H9 (cell line): ENCODE data around the gene LINGO1. TPM values are rescaled to one million over a fixed set of nuclear protein-coding genes. Genes with fewer than 3 reads are reported as not detected.

Experiments used
- DNase-seq: peaks from one replicate; pipeline ENCODE4 v3.0.0-alpha.2; 2017
- H2AFZ ChIP-seq: one replicate; pipeline ENCODE4 v1.6.1; 2013; ENCODE audit warnings: mild to moderate bottlenecking, low read length, control low read depth, moderate library complexity
- H2AK5ac ChIP-seq: 2 replicates; pipeline ENCODE4 v1.6.1; 2013; ENCODE audit warnings: low read length, control low read depth, mixed read lengths; ENCODE audit not compliant: insufficient read length
- H2BK120ac ChIP-seq: one replicate; pipeline ENCODE4 v1.6.1; 2013; ENCODE audit warnings: low read depth, mild to moderate bottlenecking, low read length, control low read depth, inconsistent platforms; ENCODE audit not compliant: poor library complexity, severe bottlenecking
- H2BK12ac ChIP-seq: 2 replicates; pipeline ENCODE4 v1.6.1; 2013; ENCODE audit warnings: low read length, control low read depth, mixed read lengths, low read depth; ENCODE audit not compliant: insufficient read length
- H2BK15ac ChIP-seq: 2 replicates; pipeline ENCODE4 v1.6.1; 2013; ENCODE audit warnings: low read depth, low read length, control low read depth
- H2BK20ac ChIP-seq: one replicate; pipeline ENCODE4 v1.6.1; 2013; ENCODE audit warnings: low read depth, mild to moderate bottlenecking, low read length, control low read depth, inconsistent platforms; ENCODE audit not compliant: poor library complexity, severe bottlenecking
- H2BK5ac ChIP-seq: 2 replicates; pipeline ENCODE4 v1.6.1; 2013; ENCODE audit warnings: low read length, control low read depth, mixed read lengths; ENCODE audit not compliant: insufficient read length
- H3K14ac ChIP-seq: 2 replicates; pipeline ENCODE4 v1.6.1; 2013; ENCODE audit warnings: low read length, control low read depth; ENCODE audit not compliant: insufficient read depth
- H3K18ac ChIP-seq: 2 replicates; pipeline ENCODE4 v1.6.1; 2013; ENCODE audit warnings: low read depth, mild to moderate bottlenecking, mixed read lengths, low read length, control low read depth; ENCODE audit not compliant: insufficient read length
- H3K23ac ChIP-seq: 2 replicates; pipeline ENCODE4 v1.6.1; 2013; ENCODE audit warnings: low read length, control low read depth, mixed read lengths, low read depth; ENCODE audit not compliant: insufficient read length
- H3K23me2 ChIP-seq: 2 replicates; pipeline ENCODE4 v1.6.1; 2013; ENCODE audit warnings: low read depth, mild to moderate bottlenecking, mixed read lengths, low read length, control low read depth; ENCODE audit not compliant: insufficient read length, poor library complexity, severe bottlenecking
- H3K27ac ChIP-seq: 2 replicates; pipeline ENCODE4 v1.5.1; 2013; ENCODE audit warnings: low read length, control low read depth, mixed read lengths, low read depth; ENCODE audit not compliant: insufficient read length
- H3K27me3 ChIP-seq: 2 replicates; pipeline ENCODE4 v1.6.1; 2013; ENCODE audit warnings: low read length, control low read depth, inconsistent platforms; ENCODE audit not compliant: insufficient read depth
- H3K4ac ChIP-seq: 2 replicates; pipeline ENCODE4 v1.6.1; 2013; ENCODE audit warnings: low read depth, mild to moderate bottlenecking, control low read depth, inconsistent platforms, low read length, moderate library complexity
- H3K4me1 ChIP-seq: 2 replicates; pipeline ENCODE4 v1.6.1; 2013; ENCODE audit warnings: low read length, control low read depth, inconsistent platforms; ENCODE audit not compliant: insufficient read depth
- H3K4me2 ChIP-seq: 2 replicates; pipeline ENCODE4 v1.6.1; 2013; ENCODE audit warnings: low read length, control low read depth, mixed read lengths; ENCODE audit not compliant: insufficient read length, insufficient read depth
- H3K56ac ChIP-seq: 2 replicates; pipeline ENCODE4 v1.6.1; 2013; ENCODE audit warnings: low read depth, mild to moderate bottlenecking, mixed read lengths, low read length, control low read depth; ENCODE audit not compliant: insufficient read length
- H3K79me1 ChIP-seq: 2 replicates; pipeline ENCODE4 v1.6.1; 2013; ENCODE audit warnings: low read depth, mild to moderate bottlenecking, moderate library complexity, low read length, control low read depth, inconsistent platforms; ENCODE audit not compliant: insufficient read depth, poor library complexity, severe bottlenecking
- H3K79me2 ChIP-seq: 2 replicates; pipeline ENCODE4 v1.6.1; 2013; ENCODE audit warnings: low read length, control low read depth, inconsistent platforms; ENCODE audit not compliant: insufficient read depth
- H3K9ac ChIP-seq: 2 replicates; pipeline ENCODE4 v1.6.1; 2013; ENCODE audit warnings: low read length, control low read depth, mixed read lengths; ENCODE audit not compliant: insufficient read length; ENCODE audit errors: extremely low read depth
- H3K9me3 ChIP-seq: one replicate; pipeline ENCODE4 v1.6.1; 2013; ENCODE audit warnings: low read depth, low read length, inconsistent platforms; ENCODE audit not compliant: control insufficient read depth
- H3T11ph ChIP-seq: one replicate; pipeline ENCODE4 v1.6.1; 2013; ENCODE audit warnings: mild to moderate bottlenecking, low read length, control low read depth, inconsistent platforms
- H4K20me1 ChIP-seq: one replicate; pipeline ENCODE4 v1.6.1; 2013; ENCODE audit not compliant: control insufficient read depth, insufficient read length, insufficient read depth
- H4K5ac ChIP-seq: 2 replicates; pipeline ENCODE4 v1.6.1; 2013; ENCODE audit warnings: low read depth, mild to moderate bottlenecking, mixed read lengths, low read length, control low read depth; ENCODE audit not compliant: insufficient read length
- H4K8ac ChIP-seq: replicated peaks from 2 replicates; pipeline ENCODE4 v1.6.1; 2013; ENCODE audit warnings: low read length, control low read depth, mixed read lengths, low read depth; ENCODE audit not compliant: insufficient read length
- H4K91ac ChIP-seq: 2 replicates; pipeline ENCODE4 v1.6.1; 2013; ENCODE audit warnings: low read depth, mild to moderate bottlenecking, moderate library complexity, mixed read lengths, low read length, control low read depth; ENCODE audit not compliant: insufficient read length
- H3K27ac Mint-ChIP-seq, 3 experiments: 2 replicates in 2 of 3; 3 replicates in 1 of 3; pipeline ENCODE4 v1.8.0; 2020 to 2021; ENCODE audit warnings: mixed read lengths in 3 of 3, mild to moderate bottlenecking in 1 of 3, moderate library complexity in 1 of 3
- H3K27me3 Mint-ChIP-seq: 2 replicates; pipeline ENCODE4 v1.8.0; 2021; ENCODE audit warnings: low read depth, mild to moderate bottlenecking, moderate library complexity, mixed read lengths
- H3K36me3 Mint-ChIP-seq, 3 experiments: 2 replicates in 2 of 3; 3 replicates in 1 of 3; pipeline ENCODE4 v1.8.0; 2020 to 2021; ENCODE audit warnings: low read depth in 3 of 3, mixed read lengths in 3 of 3; ENCODE audit not compliant: insufficient read depth in 1 of 3
- H3K4me1 Mint-ChIP-seq, 2 experiments: 2 replicates each; pipeline ENCODE4 v1.8.0; 2020; ENCODE audit warnings: mixed read lengths in 2 of 2
- H3K4me3 Mint-ChIP-seq, 2 experiments: 2 replicates in 1 of 2; 3 replicates in 1 of 2; pipeline ENCODE4 v1.8.0; 2020 to 2021; ENCODE audit warnings: mild to moderate bottlenecking in 2 of 2, mixed read lengths in 2 of 2, moderate library complexity in 1 of 2
- H3K9me3 Mint-ChIP-seq, 2 experiments: 2 replicates in 1 of 2; 3 replicates in 1 of 2; pipeline ENCODE4 v1.8.0; 2020; ENCODE audit warnings: mild to moderate bottlenecking in 2 of 2, mixed read lengths in 2 of 2, moderate library complexity in 1 of 2
- WGBS: extraction: QIAGEN DNeasy Blood & Tissue Kit; methylation state at CpG from one replicate; pipeline ENCODE4 v1.1.7; 2013; ENCODE audit warnings: missing lambda C conversion rate, low lambda C conversion rate, mixed read lengths; ENCODE audit not compliant: insufficient read length; ENCODE audit errors: extremely low coverage; 5-methylcytosine and 5-hydroxymethylcytosine counted together
- total RNA-seq: library from RNA; stranded (reverse); gene quantifications from 2 replicates; pipeline ENCODE4 v1.2.1, GENCODE V29; 2021
- TF ChIP-seq, protein P1 (sequence below): fragments of 200-600 bp; sonication (generic); conservative IDR thresholded peaks from 3 replicates; pipeline ENCODE4 v1.8.0; 2021; ENCODE audit warnings: antibody characterized with exemption, mild to moderate bottlenecking

LINGO1 gene
- total RNA-seq, 1 experiment from 2014 or later = 41.6 TPM

DNA sequence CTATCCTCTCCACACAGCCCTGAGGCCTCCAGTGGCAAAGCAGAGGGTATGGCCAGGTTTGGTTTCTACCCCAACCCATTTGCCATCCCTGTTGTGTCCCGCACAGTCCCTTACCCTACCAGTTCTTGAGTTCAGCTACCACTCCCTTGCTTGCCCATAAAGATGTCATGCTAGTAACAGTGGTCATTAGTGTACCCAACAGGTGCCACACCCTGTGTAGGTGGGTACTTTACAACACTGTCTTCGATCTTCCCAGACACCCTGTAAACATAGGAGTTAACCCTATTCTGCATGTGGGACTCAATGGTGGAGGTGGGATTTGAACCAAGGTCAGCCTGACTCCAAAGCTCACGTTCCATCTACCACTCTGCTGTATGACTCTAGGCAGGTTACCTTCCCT, 23.2 kb downstream of the LINGO1 start:
- TF ChIP-seq, protein P1, sequence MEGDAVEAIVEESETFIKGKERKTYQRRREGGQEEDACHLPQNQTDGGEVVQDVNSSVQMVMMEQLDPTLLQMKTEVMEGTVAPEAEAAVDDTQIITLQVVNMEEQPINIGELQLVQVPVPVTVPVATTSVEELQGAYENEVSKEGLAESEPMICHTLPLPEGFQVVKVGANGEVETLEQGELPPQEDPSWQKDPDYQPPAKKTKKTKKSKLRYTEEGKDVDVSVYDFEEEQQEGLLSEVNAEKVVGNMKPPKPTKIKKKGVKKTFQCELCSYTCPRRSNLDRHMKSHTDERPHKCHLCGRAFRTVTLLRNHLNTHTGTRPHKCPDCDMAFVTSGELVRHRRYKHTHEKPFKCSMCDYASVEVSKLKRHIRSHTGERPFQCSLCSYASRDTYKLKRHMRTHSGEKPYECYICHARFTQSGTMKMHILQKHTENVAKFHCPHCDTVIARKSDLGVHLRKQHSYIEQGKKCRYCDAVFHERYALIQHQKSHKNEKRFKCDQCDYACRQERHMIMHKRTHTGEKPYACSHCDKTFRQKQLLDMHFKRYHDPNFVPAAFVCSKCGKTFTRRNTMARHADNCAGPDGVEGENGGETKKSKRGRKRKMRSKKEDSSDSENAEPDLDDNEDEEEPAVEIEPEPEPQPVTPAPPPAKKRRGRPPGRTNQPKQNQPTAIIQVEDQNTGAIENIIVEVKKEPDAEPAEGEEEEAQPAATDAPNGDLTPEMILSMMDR = no peak
- no peak overlapping the region for H2BK120ac ChIP-seq
- no CpG with 5 or more reads among the region's 3 CpGs for WGBS
- no peaks in the 10 kb centered on the region for H3K23me2 ChIP-seq
- H3K4me1 ChIP-seq = peaks cover 2% of the 10 kb centered on the region; the same call in 1 of the 2 replicates
- H3K79me2 ChIP-seq = no peaks in the 10 kb centered on the region
- no peak overlapping the region for H4K8ac ChIP-seq
- H3K9ac ChIP-seq = no peak overlapping the region
- no peak overlapping the region for H2BK15ac ChIP-seq
- no peak overlapping the region for H3T11ph ChIP-seq
- no peak overlapping the region for H3K4me3 Mint-ChIP-seq
- no peak overlapping the region for H3K4me2 ChIP-seq
- H3K36me3 Mint-ChIP-seq = peaks cover 5 to 12% (median 6%) of the 10 kb centered on the region in 3 experiments; a peak in 6 of 7 replicates
- peaks cover 50 to 58% of the 10 kb centered on the region in 2 experiments for H3K4me1 Mint-ChIP-seq
- DNase-seq = no peak
- no peaks in the 10 kb centered on the region for H3K9me3 ChIP-seq
- no peak overlapping the region for H3K14ac ChIP-seq
- no peak overlapping the region for H2AFZ ChIP-seq
- H3K27me3 ChIP-seq = no peaks in the 10 kb centered on the region
- no peak overlapping the region for H3K27ac ChIP-seq
- H3K79me1 ChIP-seq = no peaks in the 10 kb centered on the region
- no peak overlapping the region for H2BK20ac ChIP-seq
- H3K23ac ChIP-seq = no peak overlapping the region
- no peak overlapping the region for H3K56ac ChIP-seq
- H2BK5ac ChIP-seq = no peak overlapping the region
- H3K4ac ChIP-seq = no peak overlapping the region
- no peaks in the 10 kb centered on the region for H4K20me1 ChIP-seq
- H3K27me3 Mint-ChIP-seq = peaks cover 5% of the 10 kb centered on the region
- H2BK12ac ChIP-seq = no peak overlapping the region
- H2AK5ac ChIP-seq = no peak overlapping the region
- no peaks in the 10 kb centered on the region; a peak in 1 of 5 replicates for H3K9me3 Mint-ChIP-seq
- H3K27ac Mint-ChIP-seq = peak overlapping the region in 1 of 3 experiments; percentile 21; a peak in 1 of 7 replicates
- no peak overlapping the region for H4K91ac ChIP-seq
- H4K5ac ChIP-seq = no peak overlapping the region
- H3K18ac ChIP-seq = no peak overlapping the region
